HUES48 (cell line): ENCODE results near the gene GJD4.

Source experiments
- H3K27ac ChIP-seq: one replicate; pipeline ENCODE4 v1.7.0; 2013; ENCODE audit warnings: low read depth, low read length, inconsistent platforms
- H3K27me3 ChIP-seq: 2 replicates; pipeline ENCODE4 v1.6.1; 2013; ENCODE audit warnings: mild to moderate bottlenecking, low read length; ENCODE audit not compliant: control insufficient read depth, insufficient read depth
- H3K36me3 ChIP-seq: 2 replicates; pipeline ENCODE4 v1.6.1; 2013; ENCODE audit warnings: low read length; ENCODE audit not compliant: control insufficient read depth, insufficient read depth
- H3K4me1 ChIP-seq: 2 replicates; pipeline ENCODE4 v1.6.1; 2013; ENCODE audit warnings: mild to moderate bottlenecking, low read length; ENCODE audit not compliant: control insufficient read depth, insufficient read depth
- H3K4me3 ChIP-seq: 2 replicates; pipeline ENCODE4 v1.5.1; 2013; ENCODE audit warnings: mild to moderate bottlenecking, low read depth, low read length
- H3K9ac ChIP-seq: 2 replicates; pipeline ENCODE4 v1.6.1; 2013; ENCODE audit warnings: mild to moderate bottlenecking, low read depth, low read length, moderate library complexity
- H3K9me3 ChIP-seq: 2 replicates; pipeline ENCODE4 v1.6.1; 2013; ENCODE audit warnings: low read length; ENCODE audit not compliant: control insufficient read depth, insufficient read depth

GJD4 gene

DNA sequence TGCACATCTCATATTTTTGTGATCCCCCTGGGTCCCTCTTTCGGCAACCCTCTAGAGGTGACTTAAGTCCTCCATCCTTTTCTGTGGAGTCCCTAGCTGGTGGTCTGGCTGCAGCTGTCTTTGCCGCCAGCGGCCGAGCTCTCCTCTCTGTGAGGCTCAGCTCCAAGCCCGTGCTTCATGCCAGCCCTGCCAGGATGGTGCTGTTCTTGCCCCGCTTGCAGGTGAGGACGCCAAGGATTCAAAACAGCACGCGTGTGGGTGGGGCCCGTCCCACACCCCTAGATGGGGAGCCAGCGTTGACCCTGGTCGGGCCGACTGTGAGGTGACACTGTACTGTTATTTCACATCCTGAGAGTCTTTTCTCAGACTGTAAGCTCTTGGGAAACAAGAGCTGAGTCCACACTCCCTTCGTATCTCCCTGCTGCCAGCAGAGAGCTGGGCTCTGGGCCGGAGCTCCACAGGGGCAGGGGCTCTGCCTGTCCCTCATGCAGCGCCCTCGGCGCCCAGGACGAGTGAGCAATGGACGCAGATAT is 36.6 kb upstream of the GJD4 start:
- H3K9me3 ChIP-seq: no peaks in the 10 kb centered on the region; the same call in 1 of the 2 replicates
- no peak overlapping the region for H3K27ac ChIP-seq
- H3K4me1 ChIP-seq: peaks cover 1% of the 10 kb centered on the region
- H3K9ac ChIP-seq: no peak overlapping the region
- no peaks in the 10 kb centered on the region; the same call in 1 of the 2 replicates for H3K36me3 ChIP-seq
- no peaks in the 10 kb centered on the region for H3K27me3 ChIP-seq
- no peak overlapping the region for H3K4me3 ChIP-seq

DNA sequence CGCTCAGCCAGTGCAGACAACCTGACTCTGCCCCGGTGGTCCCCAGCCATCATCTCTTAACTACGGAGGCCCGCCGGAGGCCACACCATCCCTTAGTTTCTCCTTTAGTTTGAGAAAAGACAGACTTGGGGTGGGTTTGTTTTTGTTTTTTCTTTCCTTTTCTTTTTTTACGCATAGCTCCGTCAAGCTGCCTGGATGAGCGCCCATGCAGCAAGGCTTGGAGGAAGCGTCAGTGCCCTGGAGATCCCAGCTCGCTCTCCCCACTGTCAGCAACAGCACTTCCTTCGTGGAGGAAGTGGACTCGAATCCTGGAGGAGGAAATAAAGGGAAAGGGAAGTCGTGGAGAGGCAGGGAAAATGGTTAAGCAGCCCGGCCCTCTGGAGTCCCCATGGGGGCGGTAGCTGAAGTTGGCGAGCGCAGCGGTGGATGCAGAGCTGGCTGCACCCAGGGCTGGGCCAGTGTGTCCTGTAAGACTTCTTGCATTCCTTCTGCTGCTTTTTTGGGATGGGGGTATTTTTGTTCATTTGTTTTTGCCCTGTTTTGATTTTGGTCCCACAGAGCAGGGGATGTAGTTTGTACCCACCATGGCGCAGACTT is 35.9 kb upstream of the GJD4 start:
- H3K36me3 ChIP-seq: no peaks in the 10 kb centered on the region; the same call in 1 of the 2 replicates

DNA sequence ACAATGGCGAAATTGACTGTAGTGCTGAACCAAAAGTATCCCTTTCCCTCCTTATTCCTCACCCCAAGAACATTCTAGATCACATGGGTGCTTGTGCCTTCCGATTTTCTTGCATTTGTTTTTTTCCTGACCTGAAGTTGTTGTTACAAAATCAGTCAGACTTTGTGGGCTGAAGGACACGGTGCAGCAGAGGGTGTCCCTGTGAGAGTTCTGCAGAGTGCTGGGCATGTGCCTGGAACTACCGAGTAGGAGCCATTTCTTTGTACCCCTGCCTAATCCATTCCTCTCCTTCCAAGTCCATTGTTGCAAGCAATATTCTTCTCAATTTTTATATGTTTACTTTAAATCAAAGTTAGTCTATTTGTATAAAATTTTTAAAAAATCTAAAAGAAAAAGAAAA is 35.3 kb upstream of the GJD4 start:
- H3K4me3 ChIP-seq: no peak overlapping the region
- H3K4me1 ChIP-seq: peaks cover 6% of the 10 kb centered on the region
- no peak overlapping the region for H3K9ac ChIP-seq
- H3K27ac ChIP-seq: no peak overlapping the region
- no peaks in the 10 kb centered on the region for H3K27me3 ChIP-seq
- no peaks in the 10 kb centered on the region; the same call in 1 of the 2 replicates for H3K36me3 ChIP-seq
- no peaks in the 10 kb centered on the region; the same call in 1 of the 2 replicates for H3K9me3 ChIP-seq

More for the DNA sequence above, 35.9 kb upstream of the GJD4 start:
- H3K4me3 ChIP-seq: no peak overlapping the region
- H3K27ac ChIP-seq: no peak overlapping the region
- H3K9ac ChIP-seq: no peak overlapping the region
- H3K9me3 ChIP-seq: no peaks in the 10 kb centered on the region; the same call in 1 of the 2 replicates
- no peaks in the 10 kb centered on the region for H3K27me3 ChIP-seq
- H3K4me1 ChIP-seq: peaks cover 6% of the 10 kb centered on the region

DNA sequence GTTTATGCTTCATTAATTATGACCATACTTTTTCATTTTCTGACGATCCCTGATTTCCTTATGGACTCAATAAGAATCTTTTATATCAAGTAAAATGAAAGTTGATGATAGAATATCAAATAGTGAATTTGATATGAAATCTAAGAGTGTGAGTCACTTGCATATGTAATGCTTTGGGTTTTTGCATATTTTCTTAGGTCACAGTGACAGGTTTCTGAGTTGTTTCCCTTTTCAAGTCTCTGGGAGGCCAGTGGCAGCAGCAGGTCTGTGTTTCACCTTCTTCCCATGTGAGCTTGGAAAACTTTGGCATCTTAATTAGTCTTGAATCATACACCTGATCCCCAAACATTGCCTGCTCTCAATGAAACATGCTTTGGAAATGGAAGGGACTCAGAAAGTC is 34.7 kb upstream of the GJD4 start:
- no peak overlapping the region for H3K9ac ChIP-seq
- no peak overlapping the region for H3K27ac ChIP-seq
- no peak overlapping the region for H3K4me3 ChIP-seq
- H3K9me3 ChIP-seq: no peaks in the 10 kb centered on the region; the same call in 1 of the 2 replicates
- no peaks in the 10 kb centered on the region for H3K27me3 ChIP-seq
- H3K4me1 ChIP-seq: peaks cover 6% of the 10 kb centered on the region
- no peaks in the 10 kb centered on the region; the same call in 1 of the 2 replicates for H3K36me3 ChIP-seq

GRCh38 chr10:35572583-35572982 is 32.6 kb upstream of the GJD4 start:
- no peak overlapping the region for H3K9ac ChIP-seq
- H3K4me1 ChIP-seq: peaks cover 6% of the 10 kb centered on the region
- no peaks in the 10 kb centered on the region for H3K27me3 ChIP-seq
- H3K36me3 ChIP-seq: no peaks in the 10 kb centered on the region; the same call in 1 of the 2 replicates
- H3K4me3 ChIP-seq: no peak overlapping the region
- H3K9me3 ChIP-seq: no peaks in the 10 kb centered on the region
- H3K27ac ChIP-seq: no peak overlapping the region

DNA sequence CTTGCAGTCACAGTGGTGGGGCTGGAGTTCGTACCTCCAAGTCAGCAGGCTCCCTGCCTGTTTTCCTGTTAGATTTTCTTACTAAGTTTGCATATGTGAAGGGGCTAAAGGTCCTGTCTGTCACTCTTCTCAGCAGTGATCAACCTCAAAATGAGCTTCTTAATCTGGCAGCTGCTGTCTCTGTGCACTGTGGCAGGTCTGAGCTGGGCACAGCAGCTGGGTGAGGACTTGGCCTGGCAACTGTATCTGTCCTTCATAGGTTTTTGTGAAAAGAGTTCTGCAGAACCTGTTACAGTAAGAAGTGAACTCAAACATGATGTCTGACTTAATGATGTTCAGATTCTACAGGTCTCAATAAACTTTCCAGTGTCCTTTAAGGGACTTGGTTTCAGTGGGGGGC is 31.3 kb upstream of the GJD4 start:
- Histone ChIP-seq H3K4me1 (peaks cover 6% of the 10 kb centered on the region), H3K9me3 (no peaks in the 10 kb centered on the region), H3K4me3 (no peak overlapping the region), H3K36me3 (no peaks in the 10 kb centered on the region), H3K27me3 (no peaks in the 10 kb centered on the region), H3K27ac (no peak overlapping the region), H3K9ac (no peak overlapping the region; the same call in 1 of the 2 replicates)

DNA sequence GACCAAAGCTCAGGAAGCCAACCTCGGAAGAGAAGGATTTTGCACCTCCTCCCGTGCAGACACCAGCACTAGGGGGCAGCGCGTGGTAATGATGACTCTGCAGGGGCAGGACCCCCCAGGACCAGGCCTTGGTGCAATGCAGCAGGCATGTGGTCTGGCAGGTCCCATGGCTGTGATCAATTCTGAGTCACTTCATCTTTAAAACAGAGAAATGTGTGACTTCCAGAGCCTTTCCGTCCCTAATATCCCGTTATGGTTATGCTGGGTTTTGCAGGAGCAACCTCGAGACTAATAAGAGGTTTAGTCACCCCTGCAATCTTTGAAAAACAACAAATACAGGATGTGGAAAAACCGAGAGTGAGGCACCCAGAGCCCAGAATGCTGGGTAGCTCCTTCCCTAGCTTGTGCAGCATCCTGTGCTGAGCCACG is 30.2 kb upstream of the GJD4 start:
- Histone ChIP-seq H3K27ac (no peak overlapping the region), H3K9ac (no peak overlapping the region), H3K27me3 (no peaks in the 10 kb centered on the region), H3K4me1 (peaks cover 6% of the 10 kb centered on the region), H3K9me3 (no peaks in the 10 kb centered on the region), H3K4me3 (no peak overlapping the region), H3K36me3 (no peaks in the 10 kb centered on the region)

DNA sequence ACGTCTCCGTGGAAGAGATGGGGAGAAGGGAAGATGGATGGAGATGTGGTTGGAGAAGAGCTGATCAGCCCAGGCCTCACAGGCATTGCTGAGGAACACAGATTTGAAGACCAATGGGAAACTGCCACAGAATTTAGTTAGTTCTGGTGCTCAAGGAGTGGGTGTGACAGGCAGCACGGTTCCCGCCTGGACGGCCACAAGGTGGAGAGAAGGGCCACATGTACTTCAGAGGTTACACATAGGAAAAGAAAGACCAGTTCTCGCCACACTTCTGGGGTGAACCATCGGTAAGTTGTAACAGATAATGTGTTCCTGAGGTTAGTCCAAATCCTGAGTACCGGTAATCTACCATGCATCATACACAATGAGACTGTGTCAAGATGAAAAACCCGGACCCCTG is 29.5 kb upstream of the GJD4 start:
- Histone ChIP-seq H3K9ac (no peak overlapping the region), H3K36me3 (no peaks in the 10 kb centered on the region), H3K4me3 (no peak overlapping the region), H3K27me3 (no peaks in the 10 kb centered on the region), H3K9me3 (no peaks in the 10 kb centered on the region), H3K27ac (no peak overlapping the region), H3K4me1 (peaks cover 6% of the 10 kb centered on the region)

- no peaks in the 10 kb centered on the region for H3K9me3 ChIP-seq
- no peak overlapping the region for H3K27ac ChIP-seq
These were observed 28.4 kb upstream of the GJD4 start for GRCh38 chr10:35576730-35577129.

GRCh38 chr10:35577926-35578617 is 27.1 kb upstream of the GJD4 start:
- H3K27me3 ChIP-seq: no peaks in the 10 kb centered on the region
- H3K4me1 ChIP-seq: peaks cover 6% of the 10 kb centered on the region
- H3K27ac ChIP-seq: no peak overlapping the region
- no peak overlapping the region for H3K4me3 ChIP-seq
- no peak overlapping the region for H3K9ac ChIP-seq
- H3K36me3 ChIP-seq: no peaks in the 10 kb centered on the region
- H3K9me3 ChIP-seq: no peaks in the 10 kb centered on the region

More at GRCh38 chr10:35576730-35577129, 28.4 kb upstream of the GJD4 start:
- peaks cover 6% of the 10 kb centered on the region for H3K4me1 ChIP-seq
- H3K4me3 ChIP-seq: no peak overlapping the region
- no peaks in the 10 kb centered on the region for H3K27me3 ChIP-seq
- no peaks in the 10 kb centered on the region for H3K36me3 ChIP-seq
- H3K9ac ChIP-seq: no peak overlapping the region

DNA sequence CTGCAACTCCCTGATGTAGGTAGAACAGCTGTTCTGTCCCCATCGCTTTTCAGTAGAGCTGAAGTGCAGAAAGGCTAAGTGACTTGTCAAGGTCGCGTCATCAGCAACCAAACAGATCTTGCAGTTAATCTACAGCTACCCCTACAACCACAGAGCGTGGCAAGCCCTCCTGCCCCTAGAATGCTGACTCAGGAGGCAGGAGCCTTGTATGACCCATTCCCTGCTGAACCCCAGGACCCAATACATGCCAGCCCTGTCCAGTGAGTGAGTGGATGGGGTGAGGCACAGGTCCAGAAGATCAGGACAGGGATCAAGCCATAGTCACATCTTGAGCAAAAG is 26.6 kb upstream of the GJD4 start:
- Histone ChIP-seq H3K4me3 (no peak overlapping the region), H3K4me1 (peaks cover 4% of the 10 kb centered on the region), H3K36me3 (no peaks in the 10 kb centered on the region), H3K9me3 (no peaks in the 10 kb centered on the region), H3K9ac (no peak overlapping the region), H3K27me3 (no peaks in the 10 kb centered on the region), H3K27ac (no peak overlapping the region)
